DND-41 (cell line): ENCODE results near the gene PEAK3.

Source experiments
- ATAC-seq: fragments of 200-7000 bp; cut with Tn5 transposase; 3 replicates; pipeline ENCODE4 v1.9.1; 2021; ENCODE audit warnings: low read depth; ENCODE audit not compliant: insufficient read depth
- DNase-seq: peaks from one replicate; pipeline ENCODE4 v3.0.0-alpha.2; 2020
- H2AFZ ChIP-seq: 2 replicates; pipeline ENCODE4 v1.6.0; 2012; ENCODE audit warnings: low read depth, low read length
- H3K27ac ChIP-seq: 2 replicates; pipeline ENCODE4 v1.5.1; 2012; ENCODE audit warnings: low read length, inconsistent platforms
- H3K27me3 ChIP-seq: fragments of 200-600 bp; sonication (generic); 2 replicates; pipeline ENCODE4 v1.6.0; 2012; ENCODE audit warnings: low read length, mild to moderate bottlenecking, inconsistent platforms; ENCODE audit not compliant: insufficient read depth, poor library complexity
- H3K36me3 ChIP-seq: 2 replicates; pipeline ENCODE4 v1.5.1; 2012; ENCODE audit warnings: low read length, inconsistent platforms; ENCODE audit not compliant: insufficient read depth
- H3K4me1 ChIP-seq: 2 replicates; pipeline ENCODE4 v1.5.1; 2012; ENCODE audit warnings: mild to moderate bottlenecking, low read length; ENCODE audit not compliant: insufficient read depth
- H3K4me2 ChIP-seq: 2 replicates; pipeline ENCODE4 v1.6.0; 2012; ENCODE audit warnings: mild to moderate bottlenecking, moderate library complexity, low read length, inconsistent platforms; ENCODE audit not compliant: insufficient read depth
- H3K4me3 ChIP-seq, 2 experiments: fragments of 200-600 bp in 1 of 2; shearing (Covaris generic) in 1 of 2; 2 replicates each; pipeline ENCODE4 v1.5.1; 2012 to 2016; ENCODE audit warnings: inconsistent platforms in 2 of 2, low read length in 2 of 2, mild to moderate bottlenecking in 2 of 2, low read depth in 1 of 2, moderate library complexity in 1 of 2
- H3K79me2 ChIP-seq: 2 replicates; pipeline ENCODE4 v1.6.0; 2012; ENCODE audit warnings: low read length, inconsistent platforms; ENCODE audit not compliant: insufficient read depth
- H3K9ac ChIP-seq: 2 replicates; pipeline ENCODE4 v1.6.0; 2012; ENCODE audit warnings: low read depth, mild to moderate bottlenecking, inconsistent platforms, low read length, moderate library complexity
- H3K9me3 ChIP-seq: 2 replicates; pipeline ENCODE4 v1.5.1; 2012; ENCODE audit warnings: low read length, moderate library complexity, mild to moderate bottlenecking, inconsistent platforms; ENCODE audit not compliant: insufficient read depth, severe bottlenecking
- H4K20me1 ChIP-seq: 2 replicates; pipeline ENCODE4 v1.6.0; 2012; ENCODE audit warnings: low read length; ENCODE audit not compliant: insufficient read depth
- EZH2 ChIP-seq: IDR thresholded peaks from 3 replicates; pipeline ENCODE4 v1.6.1; 2012; ENCODE audit warnings: borderline replicate concordance, low read depth, mild to moderate bottlenecking, moderate library complexity, low read length, inconsistent platforms; ENCODE audit not compliant: severe bottlenecking
- TF ChIP-seq, protein P1 (sequence below): IDR thresholded peaks from 2 replicates; pipeline ENCODE4 v1.5.1; 2012; ENCODE audit warnings: borderline replicate concordance, low read length, moderate library complexity, mild to moderate bottlenecking; ENCODE audit not compliant: poor library complexity, severe bottlenecking; ENCODE audit errors: extremely low read depth

Gene PEAK3

GRCh38 chr19:2266183-2266993 is 15.6 kb downstream of the PEAK3 start:
- Histone ChIP-seq H3K36me3 (peaks cover 19% of the 10 kb centered on the region), H2AFZ (no peak overlapping the region), H3K9ac (no peak overlapping the region), H3K27ac (no peak overlapping the region), H3K4me2 (no peak overlapping the region), H3K27me3 (no peaks in the 10 kb centered on the region), H3K4me1 (peaks cover 14% of the 10 kb centered on the region), H3K4me3 (no peak overlapping the region), H3K79me2 (peaks cover 31% of the 10 kb centered on the region), H3K9me3 (no peaks in the 10 kb centered on the region), H4K20me1 (peaks cover 20% of the 10 kb centered on the region)
- no peak for TF ChIP-seq EZH2
- TF ChIP-seq, protein P1, sequence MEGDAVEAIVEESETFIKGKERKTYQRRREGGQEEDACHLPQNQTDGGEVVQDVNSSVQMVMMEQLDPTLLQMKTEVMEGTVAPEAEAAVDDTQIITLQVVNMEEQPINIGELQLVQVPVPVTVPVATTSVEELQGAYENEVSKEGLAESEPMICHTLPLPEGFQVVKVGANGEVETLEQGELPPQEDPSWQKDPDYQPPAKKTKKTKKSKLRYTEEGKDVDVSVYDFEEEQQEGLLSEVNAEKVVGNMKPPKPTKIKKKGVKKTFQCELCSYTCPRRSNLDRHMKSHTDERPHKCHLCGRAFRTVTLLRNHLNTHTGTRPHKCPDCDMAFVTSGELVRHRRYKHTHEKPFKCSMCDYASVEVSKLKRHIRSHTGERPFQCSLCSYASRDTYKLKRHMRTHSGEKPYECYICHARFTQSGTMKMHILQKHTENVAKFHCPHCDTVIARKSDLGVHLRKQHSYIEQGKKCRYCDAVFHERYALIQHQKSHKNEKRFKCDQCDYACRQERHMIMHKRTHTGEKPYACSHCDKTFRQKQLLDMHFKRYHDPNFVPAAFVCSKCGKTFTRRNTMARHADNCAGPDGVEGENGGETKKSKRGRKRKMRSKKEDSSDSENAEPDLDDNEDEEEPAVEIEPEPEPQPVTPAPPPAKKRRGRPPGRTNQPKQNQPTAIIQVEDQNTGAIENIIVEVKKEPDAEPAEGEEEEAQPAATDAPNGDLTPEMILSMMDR: no peak
- DNase-seq: peak; percentile 53
- no peak for ATAC-seq

GRCh38 chr19:2261438-2262172 is 20.4 kb downstream of the PEAK3 start:
- H3K4me3 ChIP-seq: no peak overlapping the region
- H3K4me1 ChIP-seq: peaks cover 22% of the 10 kb centered on the region
- TF ChIP-seq, protein P1: peak; percentile 67
- TF ChIP-seq EZH2: no peak
- H3K27me3 ChIP-seq: no peaks in the 10 kb centered on the region
- no peak overlapping the region for H3K9ac ChIP-seq
- no peaks in the 10 kb centered on the region for H4K20me1 ChIP-seq
- no peak overlapping the region for H2AFZ ChIP-seq
- 0 out of 2 replicates have a peak overlapping the region, but pooled peaks have one; percentile 16 for H3K27ac ChIP-seq
- ATAC-seq: 0 out of 3 replicates have a peak, but pooled peaks have one; percentile 36
- no peaks in the 10 kb centered on the region for H3K79me2 ChIP-seq
- DNase-seq: peak; percentile 62
- no peaks in the 10 kb centered on the region for H3K9me3 ChIP-seq
- H3K4me2 ChIP-seq: no peak overlapping the region
- H3K36me3 ChIP-seq: no peaks in the 10 kb centered on the region

DNA sequence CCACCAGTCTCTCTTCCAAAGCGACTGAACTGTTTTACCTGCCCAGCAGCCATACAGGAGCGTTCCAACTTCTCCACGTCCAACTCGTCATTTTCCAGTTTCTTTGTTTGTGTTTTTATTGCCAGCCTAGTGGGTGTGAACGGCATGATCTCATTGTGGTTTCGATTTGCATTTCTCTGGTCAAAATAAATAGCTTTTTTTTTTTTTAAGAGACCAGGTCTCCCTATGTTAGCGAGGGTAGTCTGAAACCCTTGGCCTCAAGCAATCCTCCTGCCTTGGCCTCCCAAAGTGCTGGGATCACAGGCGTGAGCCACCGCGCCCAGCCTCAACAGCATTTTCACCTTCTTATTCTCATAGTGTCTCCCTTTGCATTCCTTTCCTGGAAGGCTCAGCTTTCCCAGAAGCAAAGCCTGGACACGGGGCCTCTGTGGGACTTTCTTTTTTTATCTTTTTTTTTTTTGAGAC is 21.6 kb downstream of the PEAK3 start:
- Histone ChIP-seq H3K27ac (no peak overlapping the region), H3K4me2 (no peak overlapping the region), H3K36me3 (no peaks in the 10 kb centered on the region), H3K4me1 (peaks cover 22% of the 10 kb centered on the region), H4K20me1 (no peaks in the 10 kb centered on the region), H2AFZ (no peak overlapping the region), H3K9me3 (no peaks in the 10 kb centered on the region), H3K9ac (no peak overlapping the region), H3K4me3 (no peak overlapping the region), H3K79me2 (no peaks in the 10 kb centered on the region), H3K27me3 (no peaks in the 10 kb centered on the region)
- no peak for TF ChIP-seq EZH2
- TF ChIP-seq, protein P1: no peak
- ATAC-seq (no peak), DNase-seq (no peak)
